ENCODE results near the gene SGTB. TPM values are rescaled to one million over a fixed set of nuclear protein-coding genes. Genes with fewer than 3 reads are reported as not detected.

SGTB gene
- total and polyA plus RNA-seq, 10 donors = 2.0 to 16.3 (median 13.0) TPM

DNA sequence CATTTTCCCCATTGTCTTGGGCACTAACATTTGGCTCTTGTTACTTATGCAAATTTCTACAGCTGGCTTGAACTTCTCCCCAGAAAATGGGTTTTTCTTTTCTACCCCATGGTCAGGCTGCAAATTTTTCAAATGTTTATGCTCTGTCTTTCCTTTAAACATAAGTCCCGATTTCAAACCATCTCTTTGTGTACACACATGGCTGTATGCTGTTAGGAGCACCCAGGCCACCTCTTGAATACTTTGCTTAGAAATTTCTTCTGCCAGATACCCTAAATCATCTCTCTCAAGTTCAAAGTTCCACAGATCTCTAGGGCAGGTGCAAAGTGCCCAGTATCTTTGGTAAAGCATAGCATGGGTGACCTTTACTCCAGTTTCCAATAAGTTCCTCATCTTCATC lies 45.7 kb upstream of the SGTB start:
- no peak for DNase-seq
- no peaks in the 10 kb centered on the region for H3K27me3 ChIP-seq (replicated peaks in 1 of 7)
- no peak overlapping the region for H3K4me3 ChIP-seq

DNA sequence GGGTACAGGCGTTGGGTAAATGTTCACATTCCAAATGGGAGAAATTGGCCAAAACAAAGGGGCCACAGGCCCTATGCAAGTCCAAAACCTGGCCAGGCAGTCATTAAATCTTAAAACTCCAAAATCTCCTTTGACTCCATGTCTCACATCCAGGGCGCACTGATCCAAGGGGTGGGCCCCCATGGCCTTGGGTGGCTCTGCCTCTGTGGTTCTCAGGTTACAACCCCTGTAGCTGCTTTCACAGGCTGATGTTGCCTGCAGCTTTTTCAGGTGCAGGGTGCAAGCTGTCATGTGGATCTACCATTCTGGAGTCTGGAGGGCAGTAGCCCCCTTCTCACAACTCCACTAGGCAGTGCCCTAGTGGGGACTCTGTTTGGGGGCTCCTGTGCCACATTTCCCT lies 44.9 kb upstream of the SGTB start:
- WGBS, 5 donors = 90 to 99% (median 95%) methylated on average over 2 of the region's 2 CpGs
- DNase-seq = no peak
- intact Hi-C loops (cut with DNase I; ENCODE audit: low total_unique reads) = no loop called here
- H3K4me1 ChIP-seq = no peaks in the 10 kb centered on the region
- no peaks in the 10 kb centered on the region for H3K27me3 ChIP-seq (replicated peaks in 1 of 7)
- TF ChIP-seq POLR2A (IDR thresholded peaks at IDR 0.05) (no peak), POLR2AphosphoS5 (IDR thresholded peaks at IDR 0.05) (no peak)
- TF ChIP-seq, protein P1, sequence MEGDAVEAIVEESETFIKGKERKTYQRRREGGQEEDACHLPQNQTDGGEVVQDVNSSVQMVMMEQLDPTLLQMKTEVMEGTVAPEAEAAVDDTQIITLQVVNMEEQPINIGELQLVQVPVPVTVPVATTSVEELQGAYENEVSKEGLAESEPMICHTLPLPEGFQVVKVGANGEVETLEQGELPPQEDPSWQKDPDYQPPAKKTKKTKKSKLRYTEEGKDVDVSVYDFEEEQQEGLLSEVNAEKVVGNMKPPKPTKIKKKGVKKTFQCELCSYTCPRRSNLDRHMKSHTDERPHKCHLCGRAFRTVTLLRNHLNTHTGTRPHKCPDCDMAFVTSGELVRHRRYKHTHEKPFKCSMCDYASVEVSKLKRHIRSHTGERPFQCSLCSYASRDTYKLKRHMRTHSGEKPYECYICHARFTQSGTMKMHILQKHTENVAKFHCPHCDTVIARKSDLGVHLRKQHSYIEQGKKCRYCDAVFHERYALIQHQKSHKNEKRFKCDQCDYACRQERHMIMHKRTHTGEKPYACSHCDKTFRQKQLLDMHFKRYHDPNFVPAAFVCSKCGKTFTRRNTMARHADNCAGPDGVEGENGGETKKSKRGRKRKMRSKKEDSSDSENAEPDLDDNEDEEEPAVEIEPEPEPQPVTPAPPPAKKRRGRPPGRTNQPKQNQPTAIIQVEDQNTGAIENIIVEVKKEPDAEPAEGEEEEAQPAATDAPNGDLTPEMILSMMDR (IDR thresholded peaks at IDR 0.05 in 8 of 11, conservative IDR thresholded peaks at IDR 0.05 in 3 of 11) = no peak
- no peak overlapping the region for H3K27ac ChIP-seq
- no peak overlapping the region for H3K4me3 ChIP-seq
- H3K9me3 ChIP-seq = peaks cover 0 to 9% (median 0%) of the 10 kb centered on the region in 8 donors
- H3K36me3 ChIP-seq = peaks cover 0 to 12% (median 0%) of the 10 kb centered on the region in 6 donors

More for the DNA sequence above, 45.7 kb upstream of the SGTB start:
- 95 to 100% (median 97%) methylated on average over 1 of the region's 1 CpG for WGBS, 5 donors
- Histone ChIP-seq H3K9me3 (peaks cover 0 to 9% (median 0%) of the 10 kb centered on the region in 8 donors), H3K4me1 (no peaks in the 10 kb centered on the region), H3K36me3 (peaks cover 0 to 12% (median 0%) of the 10 kb centered on the region in 6 donors), H3K27ac (no peak overlapping the region)
- TF ChIP-seq POLR2AphosphoS5 (IDR thresholded peaks at IDR 0.05) = no peak
- TF ChIP-seq, protein P1 (IDR thresholded peaks at IDR 0.05 in 8 of 11, conservative IDR thresholded peaks at IDR 0.05 in 3 of 11) = no peak
- intact Hi-C loops (cut with DNase I; ENCODE audit: low total_unique reads) = no loop called here

DNA sequence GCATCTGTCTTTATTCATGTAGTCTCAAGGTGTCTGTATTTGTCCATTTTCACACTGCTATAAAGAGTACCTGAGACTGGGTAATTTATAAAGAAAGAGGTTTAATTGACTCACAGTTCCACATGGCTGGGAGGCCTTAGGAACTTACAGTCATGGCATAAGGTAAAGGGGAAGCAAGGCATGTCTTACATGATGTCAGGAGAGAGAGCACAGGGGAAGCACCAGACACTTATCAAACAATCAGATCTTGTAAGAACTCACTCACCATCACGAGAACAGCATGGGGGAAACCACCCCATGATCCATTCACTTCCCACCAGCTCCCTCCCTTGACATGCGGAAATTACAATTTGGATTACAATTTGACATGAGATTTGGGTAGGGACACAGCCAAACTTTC lies 44.3 kb upstream of the SGTB start:
- WGBS, 5 donors = 60 to 87% (median 80%) methylated on average over 2 of the region's 2 CpGs
- peaks cover 0 to 9% (median 0%) of the 10 kb centered on the region in 8 donors for H3K9me3 ChIP-seq
- H3K27me3 ChIP-seq (replicated peaks in 1 of 7) = no peaks in the 10 kb centered on the region
- H3K27ac ChIP-seq = no peak overlapping the region
- DNase-seq = no peak
- TF ChIP-seq, protein P1 (IDR thresholded peaks at IDR 0.05 in 8 of 11, conservative IDR thresholded peaks at IDR 0.05 in 3 of 11) = no peak
- no peak for TF ChIP-seq POLR2A (IDR thresholded peaks at IDR 0.05)
- no peak for TF ChIP-seq POLR2AphosphoS5 (IDR thresholded peaks at IDR 0.05)
- peaks cover 0 to 12% (median 0%) of the 10 kb centered on the region in 6 donors for H3K36me3 ChIP-seq
- no peak overlapping the region for H3K4me3 ChIP-seq
- H3K4me1 ChIP-seq = peaks cover 0 to 5% (median 3%) of the 10 kb centered on the region in 6 donors
- intact Hi-C loops (cut with DNase I; ENCODE audit: low total_unique reads) = no loop called here

DNA sequence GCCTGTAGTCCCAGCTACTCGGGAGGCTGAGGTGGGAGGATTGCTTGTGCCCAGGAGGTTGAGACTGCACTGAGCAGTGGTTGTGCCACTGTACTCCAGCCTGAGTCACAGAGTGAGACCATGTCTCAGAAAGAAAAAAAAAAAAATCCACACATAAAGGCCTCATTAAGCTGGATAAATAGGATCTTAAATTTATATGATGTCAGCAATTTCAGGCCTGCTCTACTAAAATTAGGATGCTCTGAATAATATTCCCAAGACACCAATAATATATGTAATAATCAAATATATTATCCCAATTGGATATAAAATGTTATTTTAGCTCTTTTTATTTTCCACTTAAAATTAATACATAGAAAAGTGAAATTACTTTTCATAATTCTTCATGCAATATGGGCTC lies 43.7 kb upstream of the SGTB start:
- intact Hi-C loops (cut with DNase I; ENCODE audit: low total_unique reads) = no loop called here

More for the DNA sequence above, 43.7 kb upstream of the SGTB start:
- Histone ChIP-seq H3K4me1 (peaks cover 0 to 9% (median 6%) of the 10 kb centered on the region in 6 donors), H3K27me3 (replicated peaks in 1 of 7) (no peaks in the 10 kb centered on the region), H3K4me3 (no peak overlapping the region), H3K36me3 (peaks cover 0 to 15% (median 0%) of the 10 kb centered on the region in 6 donors), H3K9me3 (peaks cover 0 to 9% (median 0%) of the 10 kb centered on the region in 8 donors), H3K27ac (no peak overlapping the region)
- 97 to 100% (median 100%) methylated on average over 1 of the region's 1 CpG for WGBS, 5 donors
- no peak for TF ChIP-seq POLR2AphosphoS5 (IDR thresholded peaks at IDR 0.05)
- TF ChIP-seq, protein P1 (IDR thresholded peaks at IDR 0.05 in 8 of 11, conservative IDR thresholded peaks at IDR 0.05 in 3 of 11) = no peak
- no peak for TF ChIP-seq POLR2A (IDR thresholded peaks at IDR 0.05)
- no peak for DNase-seq
